A549 (cell line): ENCODE measurements around the gene ZDHHC11B. TPM values are rescaled to one million over a fixed set of nuclear protein-coding genes. Genes with fewer than 3 reads are reported as not detected.
"Not testable (repeated sequence)": the region's sequence is repeated elsewhere in the genome, so short reads cannot be mapped to it uniquely, and the experiment has no call there.

Source experiments
- ATAC-seq, 2 experiments: fragments of 200-7000 bp in 1 of 2; fragments of >200 bp in 1 of 2; cut with Nextera tagmentation in 1 of 2; cut with Tn5 transposase in 1 of 2; 3 replicates each; pipeline versions ENCODE4 v1.8.0 to v1.9.1; 2018 to 2020; ENCODE audit warnings: mild to moderate bottlenecking in 1 of 2, moderate library complexity in 1 of 2
- CTCF ChIA-PET: fragments of 300-600 bp; sonication (Branson Sonifier 250); formaldehyde crosslinking; extraction: SDS; loops from one replicate; lab custom pipeline; 2021; ENCODE audit warnings: antibody characterized with exemption, inconsistent platforms; lab: Yijun Ruan, JAX
- POLR2A ChIA-PET: fragments of 350-600 bp; formaldehyde crosslinking; extraction: SDS; loops from one replicate; lab custom pipeline; 2021; ENCODE audit warnings: antibody characterized with exemption, inconsistent platforms; lab: Yijun Ruan, JAX
- DNase-seq, 2 experiments: peaks; one replicate each; pipeline versions ENCODE4 v3.0.0 to v3.0.0-alpha.2; 2011 to 2016; ENCODE audit warnings: low read depth in 1 of 2, low spot score in 1 of 2
- FAIRE-seq: peaks from 2 replicates; lab custom pipeline; 2011; peaks lifted over from hg19 to GRCh38; lab: Jason Lieb, UNC
- H3K27ac ChIP-seq, 2 experiments: fragments of >200 bp; sonication (Bioruptor Twin); formaldehyde crosslinking; 3 replicates each; pipeline ENCODE4 v1.5.1; 2016 to 2017
- H3K4me1 ChIP-seq: fragments of >200 bp; sonication (Bioruptor Twin); formaldehyde crosslinking; 3 replicates; pipeline ENCODE4 v1.6.1; 2016
- H3K4me2 ChIP-seq: fragments of >200 bp; sonication (Bioruptor Twin); formaldehyde crosslinking; 3 replicates; pipeline ENCODE4 v1.6.1; 2016
- H3K4me3 ChIP-seq: fragments of >200 bp; sonication (Bioruptor Twin); formaldehyde crosslinking; 3 replicates; pipeline ENCODE4 v1.5.1; 2016
- H3K9me3 ChIP-seq: fragments of >200 bp; sonication (Bioruptor Twin); formaldehyde crosslinking; 3 replicates; pipeline ENCODE4 v1.6.1; 2016
- BHLHE40 ChIP-seq: IDR thresholded peaks from 2 replicates; pipeline ENCODE4 v1.6.1; 2012; ENCODE audit warnings: low read depth, low read length, inconsistent platforms
- CHD4 ChIP-seq: fragments of 200-600 bp; sonication (generic); IDR thresholded peaks from 2 replicates; pipeline ENCODE4 v1.6.1; 2016; ENCODE audit warnings: antibody characterized with exemption, mild to moderate bottlenecking, borderline replicate concordance
- EHF ChIP-seq: fragments of 250-450 bp; sonication (Bioruptor Pico); IDR thresholded peaks from 2 replicates; pipeline ENCODE4 v1.5.0; 2020; ENCODE audit warnings: mild to moderate bottlenecking
- FOSB ChIP-seq: fragments of 250-450 bp; sonication (Bioruptor Pico); IDR thresholded peaks from 2 replicates; pipeline ENCODE4 v1.5.0; 2020; ENCODE audit warnings: mild to moderate bottlenecking, moderate library complexity
- FOXS1 ChIP-seq: fragments of 250-450 bp; sonication (Bioruptor Pico); IDR thresholded peaks from 2 replicates; pipeline ENCODE4 v1.5.0; 2020; ENCODE audit warnings: mild to moderate bottlenecking, moderate library complexity
- GATA3 ChIP-seq: IDR thresholded peaks from 2 replicates; pipeline ENCODE4 v1.6.1; 2012; ENCODE audit warnings: borderline replicate concordance
- HEYL ChIP-seq: fragments of 250-450 bp; sonication (Bioruptor Pico); IDR thresholded peaks from 2 replicates; pipeline ENCODE4 v1.8.0; 2021; ENCODE audit warnings: mild to moderate bottlenecking, moderate library complexity
- MAFK ChIP-seq: fragments of 450-650 bp; IDR thresholded peaks from 2 replicates; pipeline ENCODE4 v1.6.1; 2014; ENCODE audit not compliant: partially characterized antibody
- NPAS2 ChIP-seq: fragments of 250-450 bp; sonication (Bioruptor Pico); IDR thresholded peaks from 2 replicates; pipeline ENCODE4 v1.8.0; 2022; ENCODE audit warnings: mild to moderate bottlenecking, moderate library complexity, borderline replicate concordance
- NR3C1 ChIP-seq: fragments of >200 bp; sonication (Bioruptor Twin); formaldehyde crosslinking; IDR thresholded peaks from 3 replicates; pipeline ENCODE4 v1.6.1; 2017
- PBX3 ChIP-seq: IDR thresholded peaks from 2 replicates; pipeline ENCODE4 v1.6.1; 2012
- PHF8 ChIP-seq: fragments of 200-600 bp; sonication (generic); IDR thresholded peaks from 2 replicates; pipeline ENCODE4 v1.6.1; 2016; ENCODE audit warnings: low read depth, mild to moderate bottlenecking, antibody characterized with exemption, moderate library complexity, borderline replicate concordance
- SREBF2 ChIP-seq: fragments of 450-650 bp; IDR thresholded peaks from 2 replicates; pipeline ENCODE4 v1.6.1; 2014; ENCODE audit warnings: mild to moderate bottlenecking, moderate library complexity
- ZFP36 ChIP-seq: fragments of 450-650 bp; IDR thresholded peaks from 2 replicates; pipeline ENCODE4 v1.6.1; 2014; ENCODE audit warnings: borderline replicate concordance; ENCODE audit not compliant: partially characterized antibody
- ZSCAN20 ChIP-seq: fragments of 250-450 bp; sonication (Bioruptor Pico); IDR thresholded peaks from 2 replicates; pipeline ENCODE4 v1.8.0; 2022; ENCODE audit warnings: mild to moderate bottlenecking, moderate library complexity
- WGBS: methylation state at CpG from one replicate; pipeline ENCODE4 v1.1.6; 2017; ENCODE audit errors: missing lambda C conversion rate; 5-methylcytosine and 5-hydroxymethylcytosine counted together
- polyA plus RNA-seq, 4 experiments: library from polyadenylated mRNA; depleted of rRNA in 3 of 4; stranded (reverse); fragments of >200 nt; fragmentation: RNase III in 1 of 4; extraction: RNeasy Plus Mini Kit Qiagen cat#74134 plus additional on column Dnase treatment in 1 of 4; gene quantifications; 2 replicates in 3 of 4; 3 replicates in 1 of 4; pipeline ENCODE4 v1.2.3, GENCODE V29; 2011 to 2017

Gene ZDHHC11B
- polyA plus RNA-seq, 2 of the 4 experiments (the other 2 are of a cell fraction) = 0.18 to 1.0 TPM

GRCh38 chr5:691817-692528, 92.6 kb downstream of the ZDHHC11B start (continued):
- TF ChIP-seq PBX3 (no peak), MAFK (no peak), NPAS2 (CRISPR knock-in tag) (no peak)

DNA sequence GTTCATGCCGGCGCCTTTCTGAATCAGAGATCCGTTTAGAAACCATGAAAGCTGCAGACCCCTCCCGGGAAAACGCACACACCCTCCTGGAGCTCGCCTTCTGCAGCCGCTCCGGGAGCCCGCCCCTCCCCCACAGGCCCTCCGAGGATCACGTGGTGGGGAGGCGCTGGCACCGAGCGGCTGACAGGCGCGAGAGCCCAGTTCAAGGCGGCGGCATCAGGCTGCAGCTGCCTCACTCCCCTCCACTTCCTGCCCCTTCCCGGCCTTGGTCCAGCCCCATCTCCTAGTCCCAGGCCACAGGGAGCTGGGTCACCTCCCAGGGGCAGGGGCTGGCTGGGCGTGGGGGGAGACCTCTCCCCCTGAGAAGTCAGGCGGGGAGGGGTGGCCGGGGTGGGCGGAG, 93.5 kb downstream of the ZDHHC11B start:
- H3K27ac ChIP-seq, DNase-seq, H3K4me1 ChIP-seq, H3K9me3 ChIP-seq, H3K4me3 ChIP-seq, POLR2A ChIA-PET, CTCF ChIA-PET: not testable (repeated sequence)
- 0% methylated on average over 3 of the region's 23 CpGs for WGBS
- peak; percentile 70 for FAIRE-seq
- peak; percentile 9 to 42; a peak in 3 of 6 replicates for ATAC-seq
- H3K4me2 ChIP-seq = 0 out of 3 replicates have a peak overlapping the region, but pooled peaks have one; percentile 36

GRCh38 chr5:690293-690692, 94.2 kb downstream of the ZDHHC11B start:
- WGBS = no CpG with 5 or more reads among the region's 12 CpGs
- peak; percentile 8 to 27; a peak in 3 of 6 replicates for ATAC-seq
- H3K9me3 ChIP-seq, H3K4me2 ChIP-seq, POLR2A ChIA-PET, DNase-seq, H3K4me3 ChIP-seq, H3K27ac ChIP-seq, H3K4me1 ChIP-seq, CTCF ChIA-PET, FAIRE-seq: not testable (repeated sequence)

- H3K27ac ChIP-seq, CTCF ChIA-PET, POLR2A ChIA-PET, H3K4me1 ChIP-seq, H3K4me3 ChIP-seq, H3K9me3 ChIP-seq, ATAC-seq, DNase-seq, FAIRE-seq, H3K4me2 ChIP-seq: not testable (repeated sequence)
- WGBS = 84% methylated on average over 17 of the region's 30 CpGs
These were observed 96.0 kb downstream of the ZDHHC11B start for GRCh38 chr5:688348-689010.

DNA sequence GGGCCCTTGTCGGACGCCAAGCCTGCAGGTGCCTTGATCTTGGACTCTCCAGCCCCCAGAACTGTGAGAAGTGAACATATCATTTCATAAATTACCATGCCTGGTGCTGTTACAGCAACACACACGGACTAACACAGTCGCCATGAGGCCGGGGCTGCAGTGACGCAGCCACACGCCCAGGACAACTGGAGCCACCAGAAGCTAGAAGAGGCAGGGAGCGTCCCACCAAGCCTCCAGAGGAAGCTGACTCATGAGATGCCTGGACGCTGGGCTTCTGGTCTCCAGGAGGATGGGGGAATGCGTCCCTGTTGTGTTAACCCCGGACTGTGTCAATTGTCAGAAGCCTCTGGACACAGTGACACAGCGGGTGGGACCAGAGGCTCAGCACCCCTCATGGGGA, 97.6 kb downstream of the ZDHHC11B start:
- H3K9me3 ChIP-seq, FAIRE-seq, CTCF ChIA-PET, ATAC-seq, H3K4me1 ChIP-seq, POLR2A ChIA-PET, H3K27ac ChIP-seq, H3K4me2 ChIP-seq, DNase-seq, H3K4me3 ChIP-seq: not testable (repeated sequence)
- 66% methylated on average over 10 of the region's 12 CpGs for WGBS

DNA sequence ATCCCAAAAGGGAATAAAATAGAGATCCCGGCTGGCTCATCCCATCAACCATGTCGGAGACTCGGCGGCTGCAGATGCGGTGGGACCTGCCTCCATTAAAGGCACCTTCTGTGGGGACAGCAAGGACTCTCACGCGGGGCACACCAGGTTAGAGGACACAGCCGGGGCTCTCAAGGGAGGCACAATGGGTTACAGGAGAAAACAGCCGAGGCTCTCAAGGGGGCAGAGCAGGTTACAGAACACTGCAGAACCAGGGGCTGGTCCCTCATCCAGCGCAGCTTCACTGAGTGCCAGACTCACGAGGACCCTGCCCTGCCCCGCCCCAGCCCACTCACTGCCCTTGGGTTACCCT, 98.4 kb downstream of the ZDHHC11B start:
- FAIRE-seq, H3K27ac ChIP-seq, H3K9me3 ChIP-seq, H3K4me2 ChIP-seq, POLR2A ChIA-PET, CTCF ChIA-PET, ATAC-seq, DNase-seq, H3K4me3 ChIP-seq, H3K4me1 ChIP-seq: not testable (repeated sequence)
- 79% methylated on average over 9 of the region's 12 CpGs for WGBS

- POLR2A ChIA-PET = no interaction called here
- DNase-seq (no peak), ATAC-seq (no peak), FAIRE-seq (no peak)
- H3K9me3 ChIP-seq = no peaks in the 10 kb centered on the region
- no peak overlapping the region for H3K4me3 ChIP-seq
- CTCF ChIA-PET = no interaction called here
- WGBS = 74% methylated on average over 23 of the region's 24 CpGs
- H3K4me2 ChIP-seq = no peak overlapping the region
- no peak overlapping the region for H3K27ac ChIP-seq
- no peaks in the 10 kb centered on the region for H3K4me1 ChIP-seq
- TF ChIP-seq NR3C1 (no peak), HEYL (CRISPR knock-in tag) (no peak), BHLHE40 (no peak), EHF (no peak), GATA3 (no peak), ZFP36 (no peak), CHD4 (no peak), FOSB (CRISPR knock-in tag) (no peak), PBX3 (no peak), NPAS2 (CRISPR knock-in tag) (no peak), MAFK (no peak), PHF8 (no peak), FOXS1 (CRISPR knock-in tag) (no peak), SREBF2 (no peak), ZSCAN20 (CRISPR knock-in tag) (no peak)
These were observed 99.0 kb downstream of the ZDHHC11B start for GRCh38 chr5:685262-686171.
